ENCODE measurements around the gene RABGAP1. TPM values are rescaled to one million over a fixed set of nuclear protein-coding genes. Genes with fewer than 3 reads are reported as not detected.

The RABGAP1 gene
- total and polyA plus RNA-seq, 10 of the 15 experiments (the other 5 are each of a cell fraction or from before 2014, with no cell fraction given), result 2.6 to 31.6 (median 12.5) TPM

GRCh38 chr9:123099042-123099441 lies 158.2 kb downstream of the RABGAP1 start (continued):
- no peak for TF ChIP-seq ZNF592 (IDR thresholded peaks at IDR 0.05)
- no peak for TF ChIP-seq MEF2B (IDR thresholded peaks at IDR 0.05; ENCODE audit: partially characterized antibody, poor library complexity, severe bottlenecking)
- TF ChIP-seq TCF7 (IDR thresholded peaks at IDR 0.05; ENCODE audit: borderline replicate concordance), result no peak
- no peak for TF ChIP-seq NFYA (IDR thresholded peaks at IDR 0.05; ENCODE audit: borderline replicate concordance, low read depth, low read length)

- Histone ChIP-seq H3K4me3 (no peak overlapping the region), H3K4me2 (ENCODE audit: control insufficient read depth, insufficient read depth) (no peak overlapping the region), H3K9me3 (replicated peaks; ENCODE audit: control insufficient read depth, insufficient read depth, low read length) (no peaks in the 10 kb centered on the region), H2AFZ (ENCODE audit: control insufficient read depth, low read depth, low read length) (no peak overlapping the region), H4K20me1 (ENCODE audit: control insufficient read depth, insufficient read depth) (no peaks in the 10 kb centered on the region), H3K27ac (ENCODE audit: control insufficient read depth, insufficient read depth) (no peak overlapping the region), H3K79me2 (ENCODE audit: control insufficient read depth, insufficient read depth, low read length) (no peaks in the 10 kb centered on the region; the same call in 1 of the 2 replicates), H3K9ac (ENCODE audit: control insufficient read depth, insufficient read depth, low read length) (no peak overlapping the region), H3K27me3 (replicated peaks in 1 of 2; ENCODE audit: control insufficient read depth in 2 of 2, insufficient read depth in 2 of 2, low read length in 1 of 2) (no peaks in the 10 kb centered on the region), H3K36me3 (ENCODE audit: control insufficient read depth in 2 of 2, insufficient read depth in 2 of 2, low read length in 1 of 2) (peaks cover 5 to 32% of the 10 kb centered on the region in 2 experiments), H3K4me1 (ENCODE audit: control insufficient read depth, insufficient read depth, low read length) (peaks cover 8% of the 10 kb centered on the region)
- SMC1A ChIA-PET (ENCODE audit: uncharacterized antibody, unreplicated experiment), result interaction anchor here (0.7 kb wide), 1 partner anchor 219 kb away, joined by 3 read pairs; no protein-coding TSS in a partner anchor
- ATAC-seq (no peak), DNase-seq (ENCODE audit: low read depth, low spot score) (no peak), FAIRE-seq (no peak)
- CTCF ChIA-PET, result interaction anchor here (1.0 to 8.3 kb wide), 3 partner anchors 126 to 287 kb away, joined by 3 to 56 read pairs (median 3); no protein-coding TSS in a partner anchor
- POLR2A ChIA-PET, result no interaction called here
- WGBS (ENCODE audit: insufficient coverage, insufficient replicate concordance, low lambda C conversion rate, missing lambda C conversion rate), result 97% methylated on average over 3 of the region's 3 CpGs
- intact Hi-C loops (cut with micrococcal nuclease; ENCODE audit: unreplicated experiment), result no loop called here
- RAD21 ChIA-PET (ENCODE audit: unreplicated experiment), result no interaction called here
- in situ Hi-C loops (cut with MboI), result no loop called here
- no TSS peak for BruUV-seq (replicated peaks)
- TF ChIP-seq MLLT1 (IDR thresholded peaks at IDR 0.05), result no peak
- no peak for TF ChIP-seq RAD51 (IDR thresholded peaks at IDR 0.05)
- no peak for TF ChIP-seq JUNB (IDR thresholded peaks at IDR 0.05)
- no peak for TF ChIP-seq SMC3 (IDR thresholded peaks at IDR 0.05; ENCODE audit: borderline replicate concordance, low read length)
- TF ChIP-seq POLR2A (IDR thresholded peaks at IDR 0.05; ENCODE audit: low read depth, low read length), result no peak
- TF ChIP-seq NR2F1 (conservative IDR thresholded peaks at IDR 0.05), result no peak
- TF ChIP-seq NBN (IDR thresholded peaks at IDR 0.05), result no peak
- TF ChIP-seq KDM1A (IDR thresholded peaks at IDR 0.05; ENCODE audit: borderline replicate concordance), result no peak
Measured at GRCh38 chr9:123099548-123099947, 158.7 kb downstream of the RABGAP1 start.
